ENCODE data around the gene CASZ1.
A peak's percentile ranks its signal among the peaks of the same experiment; 100 is the strongest.

- TF ChIP-seq POLR2A (IDR thresholded peaks at IDR 0.05; ENCODE audit: low read depth) (no peak), CTCF (IDR thresholded peaks at IDR 0.05) (peak; percentile 31 to 34 (median 33)), POLR2AphosphoS5 (IDR thresholded peaks at IDR 0.05) (no peak)
Measured at GRCh38 chr1:10692401-10693021, 103.9 kb downstream of the CASZ1 start.
